IMR-90 (cell line): Measurements from ENCODE around the gene ANO9. TPM values are rescaled to one million over a fixed set of nuclear protein-coding genes. Genes with fewer than 3 reads are reported as not detected.

ENCODE experiments used
- ATAC-seq: fragments of 200-7000 bp; cut with Tn5 transposase; 2 replicates; pipeline ENCODE4 v1.9.1; 2020; ENCODE audit warnings: low read depth, mild to moderate bottlenecking, moderate library complexity
- BruUV-seq: library from RNA; stranded (reverse); fragments of 400-500 nt; replicated peaks from 2 replicates; lab custom pipeline; 2021; lab: Mats Ljungman, UMichigan
- CTCF ChIA-PET: fragments of 300-600 bp; formaldehyde crosslinking; extraction: SDS; loops from one replicate; lab custom pipeline; 2021; ENCODE audit warnings: antibody characterized with exemption; lab: Yijun Ruan, JAX
- POLR2A ChIA-PET: fragments of 300-600 bp; sonication (Branson Sonifier 250); formaldehyde crosslinking; loops from one replicate; lab custom pipeline; 2022; ENCODE audit warnings: antibody characterized with exemption; ENCODE audit not compliant: unreplicated experiment; lab: Charles Lee
- DNase-seq: peaks from one replicate; pipeline ENCODE4 v3.0.0; 2013
- H2AFZ ChIP-seq: replicated peaks from 2 replicates; pipeline ENCODE3; 2013; ENCODE audit warnings: low read length, mild to moderate bottlenecking; ENCODE audit not compliant: poor library complexity
- H2AK5ac ChIP-seq: 2 replicates; pipeline ENCODE4 v1.6.1; 2013; ENCODE audit warnings: low read depth, low read length, inconsistent platforms
- H2AK9ac ChIP-seq: replicated peaks from 2 replicates; pipeline ENCODE3; 2013; ENCODE audit warnings: mild to moderate bottlenecking, low read depth, low read length, moderate library complexity; ENCODE audit not compliant: poor library complexity
- H2BK120ac ChIP-seq: 2 replicates; pipeline ENCODE4 v1.6.1; 2013; ENCODE audit warnings: low read depth, low read length, inconsistent platforms
- H2BK15ac ChIP-seq: 3 replicates; pipeline ENCODE4 v1.6.1; 2013; ENCODE audit warnings: low read depth, low read length, inconsistent platforms
- H2BK20ac ChIP-seq: 2 replicates; pipeline ENCODE4 v1.6.1; 2013; ENCODE audit warnings: low read depth, mild to moderate bottlenecking, inconsistent platforms, low read length, moderate library complexity
- H2BK5ac ChIP-seq: 2 replicates; pipeline ENCODE4 v1.6.1; 2013; ENCODE audit warnings: mild to moderate bottlenecking, low read depth, low read length, inconsistent platforms; ENCODE audit not compliant: poor library complexity, severe bottlenecking
- H3K14ac ChIP-seq: replicated peaks from 2 replicates; pipeline ENCODE4 v1.6.1; 2013; ENCODE audit warnings: low read depth, low read length, inconsistent platforms
- H3K18ac ChIP-seq: 2 replicates; pipeline ENCODE4 v1.6.1; 2013; ENCODE audit warnings: low read depth, low read length, control low read depth
- H3K23ac ChIP-seq: 2 replicates; pipeline ENCODE4 v1.6.1; 2013; ENCODE audit warnings: low read depth, low read length, inconsistent platforms
- H3K27ac ChIP-seq: 2 replicates; pipeline ENCODE4 v1.5.1; 2013; ENCODE audit warnings: mild to moderate bottlenecking, control low read depth, low read length; ENCODE audit not compliant: insufficient read depth
- H3K27me3 ChIP-seq: 2 replicates; pipeline ENCODE4 v1.6.1; 2013; ENCODE audit warnings: low read length; ENCODE audit not compliant: control insufficient read depth, insufficient read depth
- H3K36me3 ChIP-seq: 2 replicates; pipeline ENCODE4 v1.6.1; 2013; ENCODE audit warnings: low read length, mixed read lengths; ENCODE audit not compliant: control insufficient read depth, insufficient read depth
- H3K4ac ChIP-seq: 2 replicates; pipeline ENCODE4 v1.6.1; 2013; ENCODE audit warnings: low read depth, low read length, inconsistent platforms
- H3K4me1 ChIP-seq: 2 replicates; pipeline ENCODE4 v1.6.1; 2013; ENCODE audit warnings: low read length, mixed read lengths; ENCODE audit not compliant: control insufficient read depth, insufficient read depth
- H3K4me2 ChIP-seq: 2 replicates; pipeline ENCODE4 v1.6.1; 2013; ENCODE audit warnings: low read depth, mild to moderate bottlenecking, control low read depth, low read length, moderate library complexity
- H3K4me3 ChIP-seq: 2 replicates; pipeline ENCODE4 v1.5.1; 2013; ENCODE audit warnings: low read depth, mild to moderate bottlenecking, control low read depth, low read length, moderate library complexity; ENCODE audit not compliant: insufficient read depth
- H3K56ac ChIP-seq: 2 replicates; pipeline ENCODE4 v1.6.1; 2013; ENCODE audit warnings: low read length, inconsistent platforms; ENCODE audit not compliant: insufficient read depth; ENCODE audit errors: extremely low read depth
- H3K79me1 ChIP-seq, 2 experiments: 2 replicates each; pipeline ENCODE4 v1.6.1; 2013; ENCODE audit warnings: low read length in 2 of 2, inconsistent platforms in 1 of 2, low read depth in 1 of 2
- H3K9ac ChIP-seq: 2 replicates; pipeline ENCODE4 v1.6.1; 2013; ENCODE audit warnings: low read depth, low read length, control low read depth
- H3K9me1 ChIP-seq: 2 replicates; pipeline ENCODE4 v1.6.1; 2013; ENCODE audit warnings: low read length, inconsistent platforms; ENCODE audit not compliant: insufficient read depth
- H3K9me3 ChIP-seq: 2 replicates; pipeline ENCODE4 v1.6.1; 2013; ENCODE audit warnings: low read length; ENCODE audit not compliant: control insufficient read depth, insufficient read depth
- H4K20me1 ChIP-seq: 2 replicates; pipeline ENCODE4 v1.6.1; 2013; ENCODE audit warnings: low read length, inconsistent platforms; ENCODE audit not compliant: insufficient read depth
- H4K5ac ChIP-seq: 2 replicates; pipeline ENCODE4 v1.6.1; 2013; ENCODE audit warnings: mild to moderate bottlenecking, low read depth, low read length, control low read depth
- H4K8ac ChIP-seq, 2 experiments: 2 replicates each; pipeline ENCODE4 v1.6.1; 2013; ENCODE audit warnings: low read depth in 2 of 2, low read length in 2 of 2, control low read depth in 1 of 2, inconsistent platforms in 1 of 2
- H4K91ac ChIP-seq: 2 replicates; pipeline ENCODE4 v1.6.1; 2013; ENCODE audit warnings: low read depth, low read length, inconsistent platforms; ENCODE audit not compliant: insufficient read depth
- BHLHE40 ChIP-seq: fragments of 150-350 bp; IDR thresholded peaks from 2 replicates; pipeline ENCODE4 v1.6.1; 2016; ENCODE audit warnings: mild to moderate bottlenecking, low read depth, low read length
- CHD1 ChIP-seq: IDR thresholded peaks from 2 replicates; pipeline ENCODE4 v1.6.1; 2012; ENCODE audit warnings: low read depth, low read length, improper control_type of control experiment
- ELK1 ChIP-seq: fragments of 150-350 bp; IDR thresholded peaks from 2 replicates; pipeline ENCODE4 v1.6.1; 2016; ENCODE audit warnings: low read depth, mild to moderate bottlenecking, low read length, moderate library complexity, borderline replicate concordance
- FOS ChIP-seq: fragments of 150-350 bp; IDR thresholded peaks from 2 replicates; pipeline ENCODE4 v1.6.1; 2016; ENCODE audit warnings: low read depth, low read length
- WGBS, 2 experiments: methylation state at CpG; one replicate each; pipeline versions ENCODE4 v1.1.5 to v1.1.7; 2013; ENCODE audit warnings: missing lambda C conversion rate in 2 of 2; ENCODE audit not compliant: insufficient read length in 1 of 2; ENCODE audit errors: extremely low coverage in 2 of 2; 5-methylcytosine and 5-hydroxymethylcytosine counted together
- dilution Hi-C: fragments of 300-500 bp; cut with HindIII; formaldehyde crosslinking; loops from one replicate; pipeline ENCODE4 v1.14.3; 2018; ENCODE audit warnings: low sequenced_read_pairs; ENCODE audit not compliant: unreplicated experiment
- in situ Hi-C: fragments of 300-500 bp; cut with MboI; formaldehyde crosslinking; loops from 3 replicates; pipeline ENCODE4 v1.14.3; 2019; ENCODE audit warnings: low sequenced_read_pairs, inconsistent platforms, mixed read lengths
- intact Hi-C: fragments of 100-400 bp; cut with micrococcal nuclease; formaldehyde crosslinking; loops from 2 replicates; pipeline ENCODE4 v1.10.0; 2022
- polyA plus RNA-seq, 3 experiments: library from polyadenylated mRNA; depleted of rRNA; stranded (reverse); fragments of >200 nt; gene quantifications; 2 replicates each; pipeline ENCODE4 v1.2.3, GENCODE V29; 2012; ENCODE audit warnings: low replicate concordance in 1 of 3
- total RNA-seq: library from RNA; depleted of rRNA; stranded (reverse); fragments of >200 nt; gene quantifications from 2 replicates; pipeline ENCODE4 v1.2.3, GENCODE V29; 2012

ANO9 gene
- total and polyA plus RNA-seq, 2 of the 4 experiments (the other 2 are of a cell fraction), result not detected

- H2AFZ ChIP-seq, result no peak overlapping the region
- BruUV-seq, result no TSS peak
- no peak overlapping the region for H3K14ac ChIP-seq
- H3K4ac ChIP-seq, result no peak overlapping the region
- no peak overlapping the region for H4K91ac ChIP-seq
- intact Hi-C loops, result no loop called here
- no peak for ATAC-seq
- no peak overlapping the region for H2BK120ac ChIP-seq
- H4K8ac ChIP-seq, result no peak overlapping the region
- ChIA-PET POLR2A (no interaction called here), CTCF (no interaction called here)
- DNase-seq, result no peak
- no peaks in the 10 kb centered on the region for H3K9me3 ChIP-seq
- no peak overlapping the region for H3K23ac ChIP-seq
- H3K4me1 ChIP-seq, result peaks cover 9% of the 10 kb centered on the region
- peaks cover 6 to 50% of the 10 kb centered on the region in 2 experiments for H3K79me1 ChIP-seq
- no peaks in the 10 kb centered on the region for H3K27me3 ChIP-seq
- WGBS, 2 experiments, result 96% methylated on average over 17 of the region's 24 CpGs; no CpG with 5 or more reads in 1 of the 2 experiments
- H3K9ac ChIP-seq, result no peak overlapping the region
- H2BK15ac ChIP-seq, result no peak overlapping the region
- H3K18ac ChIP-seq, result no peak overlapping the region
- peaks cover 8% of the 10 kb centered on the region for H3K9me1 ChIP-seq
- H2AK9ac ChIP-seq, result no peak overlapping the region
- peaks cover 28% of the 10 kb centered on the region for H3K36me3 ChIP-seq
- H2AK5ac ChIP-seq, result no peak overlapping the region
- H2BK20ac ChIP-seq, result no peak overlapping the region
- H3K4me2 ChIP-seq, result no peak overlapping the region
- H2BK5ac ChIP-seq, result no peak overlapping the region
- dilution Hi-C loops, result no loop called here
- in situ Hi-C loops, result no loop called here
- H4K5ac ChIP-seq, result no peak overlapping the region
- H4K20me1 ChIP-seq, result peaks cover 12% of the 10 kb centered on the region
- TF ChIP-seq BHLHE40, result no peak
- no peak for TF ChIP-seq FOS
- TF ChIP-seq CHD1, result no peak
- TF ChIP-seq ELK1, result no peak
- no peak overlapping the region for H3K27ac ChIP-seq
- H3K56ac ChIP-seq, result no peak overlapping the region
- H3K4me3 ChIP-seq, result no peak overlapping the region
These were observed 22.5 kb upstream of the ANO9 start for GRCh38 chr11:464316-464715.
